COR-L47 (cell line): Measurements from ENCODE around the gene ARL8A.
"Not testable (repeated sequence)": the region's sequence is repeated elsewhere in the genome, so short reads cannot be mapped to it uniquely, and the experiment has no call there.

Source experiments
- DNase-seq: peaks from one replicate; lab custom pipeline; 2025; lab: John Stamatoyannopoulos, UW

Gene ARL8A

GRCh38 chr1:202173993-202174392 is 29.5 kb upstream of the ARL8A start:
- DNase-seq, result no peak

- DNase-seq, result peak; percentile 21
These were observed 27.4 kb upstream of the ARL8A start for GRCh38 chr1:202172015-202172355.

- DNase-seq, result no peak
These were observed 26.9 kb upstream of the ARL8A start for GRCh38 chr1:202171292-202172014.

GRCh38 chr1:202170726-202171125 is 26.2 kb upstream of the ARL8A start:
- peak; percentile 29 for DNase-seq

GRCh38 chr1:202168861-202169260 is 24.3 kb upstream of the ARL8A start:
- no peak for DNase-seq

- DNase-seq, result no peak
These were observed 23.3 kb upstream of the ARL8A start for GRCh38 chr1:202167708-202168415.

- DNase-seq, result not testable (repeated sequence)
These were observed 22.5 kb upstream of the ARL8A start for GRCh38 chr1:202167054-202167453.

GRCh38 chr1:202165942-202166843 is 21.7 kb upstream of the ARL8A start:
- DNase-seq, result no peak

- no peak for DNase-seq
These were observed 20.9 kb upstream of the ARL8A start for GRCh38 chr1:202165267-202165941.

GRCh38 chr1:202164271-202165037 is 19.9 kb upstream of the ARL8A start:
- DNase-seq, result no peak

GRCh38 chr1:202163281-202164270 is 19.0 kb upstream of the ARL8A start:
- no peak for DNase-seq

- no peak for DNase-seq
These were observed 18.1 kb upstream of the ARL8A start for GRCh38 chr1:202162418-202163280.

- no peak for DNase-seq
These were observed 17.5 kb upstream of the ARL8A start for GRCh38 chr1:202162047-202162417.

GRCh38 chr1:202161151-202162046 is 16.9 kb upstream of the ARL8A start:
- DNase-seq, result no peak

- no peak for DNase-seq
These were observed 15.9 kb upstream of the ARL8A start, which contains the start of gene PTPN7 for GRCh38 chr1:202160377-202160940. Gene PTPN7 (minus strand): TSS chr1:202160602. CDS start chr1:202159402, 1,200 bp downstream.

GRCh38 chr1:202159534-202160371 is 15.2 kb upstream of the ARL8A start:
- no peak for DNase-seq
